ENCODE results near the gene CAPZB.

CAPZB gene

DNA sequence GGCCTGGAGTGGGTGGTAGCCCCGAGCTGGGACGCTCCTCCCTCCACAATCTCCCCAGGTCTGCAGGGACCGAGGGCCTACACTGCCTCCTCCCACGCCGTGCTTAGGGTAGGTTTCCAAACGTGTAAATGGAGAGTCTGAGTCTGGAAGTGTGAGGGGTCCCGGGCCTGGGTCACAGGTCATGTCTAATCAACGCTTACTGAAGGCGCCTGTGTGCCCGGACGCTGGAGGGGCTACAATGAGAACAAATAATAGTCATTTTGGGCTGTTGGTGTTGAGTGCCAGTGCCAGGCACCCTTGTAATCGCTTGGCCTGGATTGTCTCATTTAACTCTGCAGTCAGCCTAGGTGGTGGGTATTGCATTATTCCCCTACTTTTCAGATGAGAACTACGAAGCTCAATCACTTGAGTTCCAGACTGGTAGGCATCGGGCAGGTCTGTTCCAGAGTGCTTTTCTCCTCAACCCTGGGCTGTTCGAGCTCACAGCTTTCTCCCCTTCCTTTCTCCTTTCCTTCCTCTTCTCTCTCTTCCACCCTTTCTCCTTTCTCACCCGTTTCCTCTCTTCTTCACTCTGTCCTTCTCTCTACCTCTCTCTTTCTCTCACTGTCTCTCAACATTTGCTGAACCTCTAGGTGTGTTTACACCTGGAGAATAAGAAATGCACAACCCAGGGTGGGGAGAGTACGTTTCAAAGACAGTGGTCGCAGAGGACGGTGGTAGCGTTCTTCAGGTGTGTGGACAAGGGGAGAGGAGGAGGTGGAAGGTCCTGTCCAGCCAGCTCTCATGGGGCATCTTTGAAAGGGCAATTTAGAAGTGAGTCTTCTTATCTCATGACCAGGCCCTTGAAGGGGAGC is 172.3 kb downstream of the CAPZB start:
- Histone ChIP-seq H3K4me2 (ENCODE audit: low read depth, low read length, poor library complexity, severe bottlenecking) (peak overlapping the region; percentile 89), H3K4me1 (ENCODE audit: insufficient read depth, low read length, poor library complexity, severe bottlenecking) (peaks cover 57% of the 10 kb centered on the region), H3K36me3 (ENCODE audit: insufficient read depth, low read length) (no peaks in the 10 kb centered on the region), H3K9me2 (replicated peaks; ENCODE audit: low read depth, low read length) (no peaks in the 10 kb centered on the region), H3K9me3 (ENCODE audit: insufficient read depth, low read depth, low read length) (no peaks in the 10 kb centered on the region), H2AFZ (ENCODE audit: low read length) (peak overlapping the region; percentile 83), H3K4me3 (ENCODE audit: low read length, poor library complexity, severe bottlenecking) (peak overlapping the region; percentile 98), H3F3A (ENCODE audit: low read depth) (no peaks in the 10 kb centered on the region), H3K27me3 (ENCODE audit: insufficient read depth, low read length, poor library complexity, severe bottlenecking) (no peaks in the 10 kb centered on the region), H4K20me1 (ENCODE audit: insufficient read depth, low read length, poor library complexity, severe bottlenecking) (peaks cover 7% of the 10 kb centered on the region), H3K9ac (ENCODE audit: low read depth, low read length, poor library complexity, severe bottlenecking) (peak overlapping the region; percentile 90), H3K79me2 (ENCODE audit: insufficient read depth, low read length) (peaks cover 53% of the 10 kb centered on the region)
- no peak for TF ChIP-seq EZH2phosphoT487 (IDR thresholded peaks at IDR 0.05; ENCODE audit: borderline replicate concordance)
- TF ChIP-seq, protein P1, sequence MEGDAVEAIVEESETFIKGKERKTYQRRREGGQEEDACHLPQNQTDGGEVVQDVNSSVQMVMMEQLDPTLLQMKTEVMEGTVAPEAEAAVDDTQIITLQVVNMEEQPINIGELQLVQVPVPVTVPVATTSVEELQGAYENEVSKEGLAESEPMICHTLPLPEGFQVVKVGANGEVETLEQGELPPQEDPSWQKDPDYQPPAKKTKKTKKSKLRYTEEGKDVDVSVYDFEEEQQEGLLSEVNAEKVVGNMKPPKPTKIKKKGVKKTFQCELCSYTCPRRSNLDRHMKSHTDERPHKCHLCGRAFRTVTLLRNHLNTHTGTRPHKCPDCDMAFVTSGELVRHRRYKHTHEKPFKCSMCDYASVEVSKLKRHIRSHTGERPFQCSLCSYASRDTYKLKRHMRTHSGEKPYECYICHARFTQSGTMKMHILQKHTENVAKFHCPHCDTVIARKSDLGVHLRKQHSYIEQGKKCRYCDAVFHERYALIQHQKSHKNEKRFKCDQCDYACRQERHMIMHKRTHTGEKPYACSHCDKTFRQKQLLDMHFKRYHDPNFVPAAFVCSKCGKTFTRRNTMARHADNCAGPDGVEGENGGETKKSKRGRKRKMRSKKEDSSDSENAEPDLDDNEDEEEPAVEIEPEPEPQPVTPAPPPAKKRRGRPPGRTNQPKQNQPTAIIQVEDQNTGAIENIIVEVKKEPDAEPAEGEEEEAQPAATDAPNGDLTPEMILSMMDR (conservative IDR thresholded peaks at IDR 0.05; ENCODE audit: low read length) = no peak

DNA sequence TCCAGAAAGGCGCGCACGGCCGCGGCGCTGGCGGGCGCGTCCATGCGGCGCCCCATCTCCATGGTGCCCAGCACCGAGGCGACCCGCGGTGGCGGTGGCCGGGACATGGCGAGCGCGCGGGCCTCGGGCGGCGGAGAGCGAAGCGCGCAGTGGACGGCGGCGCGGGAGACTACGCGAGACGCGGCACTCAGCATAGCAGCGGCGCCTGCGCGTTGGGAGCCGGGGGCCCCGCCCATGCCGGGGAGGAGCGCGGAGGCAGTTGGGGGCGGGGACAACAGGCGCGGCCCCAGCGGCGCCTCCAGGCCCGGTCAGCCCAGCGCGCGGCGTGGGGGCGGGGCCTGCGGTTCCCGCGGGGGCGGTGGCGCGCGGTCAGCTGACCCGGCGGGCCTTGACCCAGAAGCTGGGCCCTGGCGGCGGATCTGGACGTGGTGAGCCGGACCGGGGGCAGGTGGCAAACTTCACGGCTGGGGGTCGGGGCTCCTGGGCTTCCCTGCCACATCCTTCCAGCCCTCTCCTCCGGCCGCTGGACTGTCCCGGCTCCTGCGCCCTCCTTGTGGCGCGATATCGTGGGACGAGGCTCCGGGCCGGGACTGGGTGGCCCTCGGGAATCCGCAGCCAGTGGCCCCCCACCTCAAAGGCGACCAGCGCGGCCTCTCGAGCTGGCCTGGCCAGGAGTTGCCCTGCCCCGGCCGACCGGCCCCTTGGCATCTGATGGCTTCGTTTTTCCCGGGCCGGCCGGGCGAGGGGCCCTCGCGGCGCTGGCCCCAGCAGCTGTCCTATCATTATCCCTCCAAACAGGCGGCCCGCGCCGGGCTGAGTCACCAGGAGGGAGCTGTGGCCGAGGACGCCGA is 173.2 kb downstream of the CAPZB start, which contains the start of the genes AKR7A2 and SLC66A1:
AKR7A2 (minus strand) TSS at position 214 of the 851 bp plus-strand sequence; CDS start at position 194, 20 bp downstream.
SLC66A1 (plus strand) TSS at position 396 of the 851 bp plus-strand sequence. CDS start 5,352 bp downstream, outside the sequence.
- Histone ChIP-seq H3K4me1 (ENCODE audit: insufficient read depth, low read length, poor library complexity, severe bottlenecking) (peaks cover 56% of the 10 kb centered on the region), H3K79me2 (ENCODE audit: insufficient read depth, low read length) (peaks cover 53% of the 10 kb centered on the region), H3K9ac (ENCODE audit: low read depth, low read length, poor library complexity, severe bottlenecking) (peak within 1 kb of the TSS; percentile 93), H3K4me3 (ENCODE audit: low read length, poor library complexity, severe bottlenecking) (peak within 1 kb of the TSS; percentile 98), H3F3A (ENCODE audit: low read depth) (no peaks in the 10 kb centered on the region), H3K36me3 (ENCODE audit: insufficient read depth, low read length) (no peaks in the 10 kb centered on the region; the same call in 1 of the 2 replicates), H2AFZ (ENCODE audit: low read length) (peak within 1 kb of the TSS; percentile 92), H3K9me2 (replicated peaks; ENCODE audit: low read depth, low read length) (no peaks in the 10 kb centered on the region), H3K27me3 (ENCODE audit: insufficient read depth, low read length, poor library complexity, severe bottlenecking) (no peaks in the 10 kb centered on the region), H3K4me2 (ENCODE audit: low read depth, low read length, poor library complexity, severe bottlenecking) (peak within 1 kb of the TSS; percentile 100), H3K9me3 (ENCODE audit: insufficient read depth, low read depth, low read length) (no peaks in the 10 kb centered on the region), H4K20me1 (ENCODE audit: insufficient read depth, low read length, poor library complexity, severe bottlenecking) (peaks cover 7% of the 10 kb centered on the region)
- no peak for TF ChIP-seq EZH2phosphoT487 (IDR thresholded peaks at IDR 0.05; ENCODE audit: borderline replicate concordance)
- TF ChIP-seq, protein P1 (conservative IDR thresholded peaks at IDR 0.05; ENCODE audit: low read length) = no peak

DNA sequence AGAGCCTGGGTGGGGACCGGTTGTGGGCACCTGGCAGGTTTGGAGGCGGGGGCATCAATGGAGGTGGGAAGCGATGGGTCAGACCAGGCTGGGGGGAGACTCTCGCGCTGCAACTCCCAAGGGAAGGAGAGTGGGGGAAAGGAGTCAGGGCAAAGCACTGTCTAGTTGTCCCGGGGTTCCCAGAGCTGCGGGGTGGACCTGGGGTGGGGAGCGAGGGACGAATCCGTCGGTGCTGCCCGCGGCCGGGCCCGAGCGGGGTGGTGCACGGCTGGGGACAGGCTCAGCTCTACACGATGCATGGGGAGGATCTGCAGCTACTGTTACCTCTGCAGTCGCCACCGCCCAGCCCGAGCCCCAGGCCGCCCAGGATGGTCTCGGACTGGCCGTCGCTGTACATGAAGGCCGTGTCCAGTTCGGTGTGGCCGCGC is 173.8 kb downstream of the CAPZB start:
- Histone ChIP-seq H3K9me3 (ENCODE audit: insufficient read depth, low read depth, low read length) (no peaks in the 10 kb centered on the region), H3K9ac (ENCODE audit: low read depth, low read length, poor library complexity, severe bottlenecking) (peak overlapping the region; percentile 93), H3K4me1 (ENCODE audit: insufficient read depth, low read length, poor library complexity, severe bottlenecking) (peaks cover 49% of the 10 kb centered on the region), H3K27me3 (ENCODE audit: insufficient read depth, low read length, poor library complexity, severe bottlenecking) (no peaks in the 10 kb centered on the region), H4K20me1 (ENCODE audit: insufficient read depth, low read length, poor library complexity, severe bottlenecking) (peaks cover 7% of the 10 kb centered on the region), H3K4me3 (ENCODE audit: low read length, poor library complexity, severe bottlenecking) (peak overlapping the region; percentile 98), H2AFZ (ENCODE audit: low read length) (peak overlapping the region; percentile 92), H3K4me2 (ENCODE audit: low read depth, low read length, poor library complexity, severe bottlenecking) (peak overlapping the region; percentile 100), H3K36me3 (ENCODE audit: insufficient read depth, low read length) (no peaks in the 10 kb centered on the region; the same call in 1 of the 2 replicates), H3F3A (ENCODE audit: low read depth) (no peaks in the 10 kb centered on the region), H3K9me2 (replicated peaks; ENCODE audit: low read depth, low read length) (no peaks in the 10 kb centered on the region), H3K79me2 (ENCODE audit: insufficient read depth, low read length) (peaks cover 53% of the 10 kb centered on the region)
- TF ChIP-seq EZH2phosphoT487 (IDR thresholded peaks at IDR 0.05; ENCODE audit: borderline replicate concordance) = no peak
- TF ChIP-seq, protein P1 (conservative IDR thresholded peaks at IDR 0.05; ENCODE audit: low read length) = no peak

All from Loucy (cell line).